ENCODE data around the gene APC2.
"Not testable (repeated sequence)": the region's sequence is repeated elsewhere in the genome, so short reads cannot be mapped to it uniquely, and the experiment has no call there.

APC2 gene

DNA sequence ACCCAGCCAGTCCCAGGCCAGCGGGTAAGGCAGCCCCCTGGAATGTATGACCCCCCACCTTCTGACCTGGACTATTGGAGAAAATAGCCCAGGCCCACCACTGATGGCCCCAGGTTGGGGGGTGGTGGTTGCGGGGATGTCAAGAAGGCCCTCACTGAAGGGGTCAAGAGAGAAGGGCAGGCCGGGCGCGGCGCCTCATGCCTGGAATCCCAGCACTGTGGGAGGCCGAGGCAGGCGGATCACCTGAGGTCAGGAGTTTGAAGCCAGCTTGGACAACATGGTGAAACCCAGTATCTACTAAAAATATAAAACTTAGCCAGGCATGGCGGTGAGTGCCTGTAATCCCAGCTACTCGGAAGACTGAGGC, 64.4 kb downstream of the APC2 start:
- no peak for DNase-seq

DNA sequence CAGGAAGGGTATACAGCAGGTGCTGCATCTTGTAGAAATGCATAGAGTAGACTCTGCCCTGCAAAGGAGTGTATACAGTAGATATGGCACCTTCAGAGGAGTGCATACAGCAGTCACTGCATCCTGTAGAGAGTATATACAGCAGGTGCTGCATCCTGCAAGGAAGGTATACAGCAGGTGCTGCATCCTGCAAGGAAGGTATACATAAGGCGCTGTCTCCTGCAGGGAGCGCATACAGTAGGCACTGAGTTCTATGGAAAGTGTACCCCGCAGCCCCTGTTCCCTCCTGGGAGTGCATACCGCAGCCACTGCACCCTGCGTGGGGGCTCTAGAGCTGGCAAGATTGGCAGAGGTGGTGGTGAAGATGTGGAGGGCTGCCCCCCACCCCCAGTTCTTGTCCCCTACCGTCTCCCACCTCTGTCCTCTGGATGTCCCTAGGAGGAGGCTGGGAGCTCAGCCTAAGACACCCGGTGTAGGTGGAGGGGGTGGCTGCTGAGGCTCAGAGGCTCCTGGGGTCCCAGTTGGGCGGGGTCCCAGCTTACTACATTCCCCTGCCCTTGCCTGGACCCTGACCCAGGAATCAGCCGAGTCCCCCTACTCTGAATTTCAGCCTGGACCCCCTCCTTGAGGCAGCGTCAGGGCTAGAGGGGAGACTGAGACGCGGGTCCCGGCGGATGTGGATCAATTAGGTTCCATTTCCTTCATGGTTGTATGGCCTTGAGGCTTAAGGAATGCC, 65.2 kb downstream of the APC2 start:
- no peak for DNase-seq

DNA sequence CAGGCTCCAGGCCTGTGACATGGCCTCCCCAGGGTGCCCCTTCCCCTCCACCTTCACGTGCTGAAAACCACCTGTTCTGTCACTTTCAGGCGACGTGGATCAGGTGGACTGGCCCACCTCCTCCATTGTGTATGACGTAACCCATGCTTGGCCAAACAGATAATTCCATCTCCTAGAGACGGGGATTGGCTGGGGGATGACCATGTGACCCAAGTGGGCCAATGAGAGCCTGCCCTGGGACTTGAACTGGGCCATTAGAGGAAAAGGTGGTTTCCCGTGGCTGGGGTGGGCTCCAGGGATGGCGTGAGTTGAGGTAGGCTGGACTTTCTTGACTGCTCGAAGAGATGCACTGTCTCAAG, 66.5 kb downstream of the APC2 start:
- no peak for DNase-seq

DNA sequence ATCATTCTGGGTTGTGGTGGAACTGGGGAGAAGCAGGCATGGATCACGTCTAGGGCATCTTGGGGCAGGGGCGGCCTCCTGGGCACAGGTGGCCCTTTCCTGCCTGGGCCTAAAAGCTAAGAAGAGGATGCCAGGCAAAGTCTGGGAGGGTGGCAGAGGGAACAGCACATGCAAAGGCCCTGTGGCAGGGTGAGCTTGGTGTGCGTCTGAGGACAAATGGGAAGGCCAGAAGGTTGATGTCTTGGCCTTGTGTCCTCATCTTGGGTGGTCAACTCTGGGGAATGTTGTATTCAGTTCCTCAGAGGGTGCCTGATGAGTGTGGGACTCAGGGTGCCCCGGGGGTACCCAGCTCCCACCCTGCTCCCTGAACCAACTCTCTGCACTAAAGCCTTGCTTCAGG, 68.5 kb downstream of the APC2 start:
- no peak for DNase-seq

- not testable (repeated sequence) for DNase-seq
These were observed 69.9 kb downstream of the APC2 start for GRCh38 chr19:1519802-1520201.

DNA sequence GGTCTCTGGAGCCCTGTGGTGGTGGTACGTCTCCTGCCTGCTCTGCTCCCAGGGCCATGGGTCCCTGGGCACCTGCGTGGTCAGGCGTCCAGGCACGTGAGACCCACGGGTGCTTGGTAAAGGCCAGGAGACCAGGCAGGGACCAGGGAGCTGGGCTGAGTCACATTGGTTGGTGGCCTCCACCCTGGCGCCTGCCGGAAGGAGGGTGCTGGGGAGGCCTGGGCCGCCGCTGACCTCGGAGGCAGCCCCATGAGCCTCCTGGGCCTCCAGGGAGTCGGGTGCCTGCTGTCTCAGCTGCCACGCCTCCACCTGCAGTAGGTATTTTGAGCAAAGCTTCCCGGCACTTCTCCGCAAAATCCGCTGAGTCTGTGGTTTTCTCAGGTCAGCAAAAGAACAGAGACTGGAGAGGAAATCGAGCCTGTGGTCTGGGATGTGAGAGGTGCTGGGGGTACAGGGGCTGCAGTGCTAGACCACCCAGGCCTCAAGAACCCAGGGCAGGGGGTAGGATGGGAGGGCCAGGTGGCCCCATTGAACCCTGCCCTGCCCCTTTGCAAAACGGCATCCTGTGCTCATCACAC, 70.4 kb downstream of the APC2 start:
- DNase-seq: no peak

DNA sequence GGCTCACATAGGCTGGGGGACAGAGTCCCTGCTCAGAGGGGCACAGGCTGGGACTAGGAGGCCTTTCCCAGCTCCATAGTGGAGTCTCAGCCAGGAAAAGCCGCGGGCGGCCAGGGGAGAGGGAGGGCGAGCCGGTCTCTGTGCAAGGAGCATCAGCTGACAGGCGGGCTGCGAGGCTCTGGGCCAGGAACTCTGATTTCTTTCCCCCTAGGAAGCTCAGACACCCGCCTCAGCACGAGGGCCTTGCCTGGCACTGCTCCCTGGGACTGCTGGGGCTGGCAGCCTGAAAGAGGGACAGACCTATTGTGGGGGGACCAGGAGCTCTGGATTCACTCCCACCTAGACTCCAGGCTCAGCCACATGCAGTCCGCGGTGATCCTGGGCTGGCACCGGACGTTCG, 71.7 kb downstream of the APC2 start:
- DNase-seq: no peak

- no peak for DNase-seq
These were observed 72.1 kb downstream of the APC2 start for GRCh38 chr19:1522061-1522460.

DNA sequence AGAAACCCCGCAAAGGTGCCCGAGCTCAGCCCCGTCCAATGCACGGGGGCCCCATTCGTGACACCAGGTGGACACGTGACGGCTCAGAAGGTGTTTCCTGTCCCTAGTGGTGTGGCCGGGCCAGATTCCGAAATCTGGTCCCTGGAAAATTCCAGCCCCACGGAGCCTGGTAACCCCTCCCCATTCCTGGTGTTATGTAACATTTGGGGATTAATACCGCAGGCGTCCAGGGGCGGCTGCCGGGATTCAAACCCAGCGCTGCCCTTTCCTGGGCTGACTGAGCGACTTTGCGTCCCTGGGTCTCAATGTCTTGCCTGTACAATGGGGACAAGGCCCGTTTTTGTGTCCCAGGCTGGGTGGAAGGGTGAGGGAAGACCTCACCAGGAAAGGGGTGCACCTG, 72.9 kb downstream of the APC2 start:
- no peak for DNase-seq
